Transverse colon (tissue), 4 donors: ENCODE results near the gene PMS1. TPM values are rescaled to one million over a fixed set of nuclear protein-coding genes. Genes with fewer than 3 reads are reported as not detected.

Experiments used
- DNase-seq: peaks from one replicate; pipeline ENCODE4 v3.0.0-alpha.2; 2019
- H3K27ac ChIP-seq, 4 donors: fragments of 200-600 bp; sonication (generic); 2 replicates each; pipeline ENCODE4 v1.5.1; 2016 to 2018; ENCODE audit warnings: inconsistent platforms in 4 of 4
- H3K27me3 ChIP-seq: fragments of 200-600 bp; sonication (generic); 2 replicates; pipeline ENCODE4 v1.5.1; 2017; ENCODE audit warnings: inconsistent platforms
- H3K36me3 ChIP-seq, 4 donors: fragments of 200-600 bp; sonication (generic); 2 replicates each; pipeline ENCODE4 v1.5.1; 2017 to 2019; ENCODE audit warnings: inconsistent platforms in 4 of 4
- H3K4me1 ChIP-seq, 4 donors: fragments of 200-600 bp; sonication (generic); 2 replicates each; pipeline ENCODE4 v1.5.1; 2017 to 2020; ENCODE audit warnings: inconsistent platforms in 4 of 4
- H3K4me3 ChIP-seq, 4 donors: fragments of 200-600 bp; sonication (generic); 1 replicate in 1 of 4; 2 replicates in 3 of 4; pipeline versions ENCODE4 v1.5.1 to v1.6.1; 2017 to 2019; ENCODE audit warnings: inconsistent platforms in 4 of 4
- H3K9me3 ChIP-seq, 2 donors: fragments of 200-600 bp; sonication (generic); 2 replicates each; pipeline ENCODE4 v1.5.1; 2017 to 2019; ENCODE audit warnings: inconsistent platforms in 2 of 2
- EP300 ChIP-seq: sonication (generic); formaldehyde crosslinking; IDR thresholded peaks from one replicate; pipeline ENCODE4 v1.6.1; 2017; ENCODE audit warnings: antibody characterized with exemption, low read depth
- POLR2A ChIP-seq: fragments of 450-650 bp; IDR thresholded peaks from one replicate; pipeline ENCODE4 v1.6.1; 2016; ENCODE audit warnings: antibody characterized with exemption, mild to moderate bottlenecking, moderate library complexity
- POLR2AphosphoS5 ChIP-seq, 3 donors: sonication (generic); formaldehyde crosslinking; IDR thresholded peaks; one replicate each; pipeline ENCODE4 v1.6.1; 2016; ENCODE audit warnings: antibody characterized with exemption in 3 of 3
- WGBS, 2 donors: methylation state at CpG; one replicate each; pipeline ENCODE4 v1.1.5; 2018; ENCODE audit warnings: low coverage in 1 of 2; 5-methylcytosine and 5-hydroxymethylcytosine counted together
- in situ Hi-C, 4 donors: fragments of 200-750 bp; cut with MboI; loops; one replicate each; pipeline versions ENCODE4 v1.15.0 to v1.15.1; 2017; ENCODE audit warnings: low sequenced_read_pairs in 3 of 4, low pct_ligation_motif_present in 1 of 4, low pct_unique_long_range_greater_than_20kb in 1 of 4
- intact Hi-C: fragments of 100-400 bp; cut with DNase I; formaldehyde crosslinking; loops from one replicate; pipeline ENCODE4 v1.15.1; 2023; ENCODE audit warnings: low total_unique reads
- total RNA-seq, 4 donors: library from RNA; depleted of rRNA; stranded (reverse); fragments of >200 nt; gene quantifications; one replicate each; pipeline ENCODE4 v1.1.0, GENCODE V29; 2016
- TF ChIP-seq, protein P1 (sequence below), 5 experiments: fragments of 200-600 bp in 3 of 5; fragments of 450-650 bp in 2 of 5; sonication (generic) in 3 of 5; IDR thresholded peaks; 1 replicate in 2 of 5; 2 replicates in 3 of 5; pipeline ENCODE4 v1.5.1; 2016 to 2017; ENCODE audit warnings: antibody characterized with exemption in 5 of 5, inconsistent platforms in 3 of 5, mild to moderate bottlenecking in 2 of 5, moderate library complexity in 1 of 5

PMS1 gene
- total RNA-seq, 4 donors from 2014 or later = 5.2 to 19.1 (median 9.7) TPM

DNA sequence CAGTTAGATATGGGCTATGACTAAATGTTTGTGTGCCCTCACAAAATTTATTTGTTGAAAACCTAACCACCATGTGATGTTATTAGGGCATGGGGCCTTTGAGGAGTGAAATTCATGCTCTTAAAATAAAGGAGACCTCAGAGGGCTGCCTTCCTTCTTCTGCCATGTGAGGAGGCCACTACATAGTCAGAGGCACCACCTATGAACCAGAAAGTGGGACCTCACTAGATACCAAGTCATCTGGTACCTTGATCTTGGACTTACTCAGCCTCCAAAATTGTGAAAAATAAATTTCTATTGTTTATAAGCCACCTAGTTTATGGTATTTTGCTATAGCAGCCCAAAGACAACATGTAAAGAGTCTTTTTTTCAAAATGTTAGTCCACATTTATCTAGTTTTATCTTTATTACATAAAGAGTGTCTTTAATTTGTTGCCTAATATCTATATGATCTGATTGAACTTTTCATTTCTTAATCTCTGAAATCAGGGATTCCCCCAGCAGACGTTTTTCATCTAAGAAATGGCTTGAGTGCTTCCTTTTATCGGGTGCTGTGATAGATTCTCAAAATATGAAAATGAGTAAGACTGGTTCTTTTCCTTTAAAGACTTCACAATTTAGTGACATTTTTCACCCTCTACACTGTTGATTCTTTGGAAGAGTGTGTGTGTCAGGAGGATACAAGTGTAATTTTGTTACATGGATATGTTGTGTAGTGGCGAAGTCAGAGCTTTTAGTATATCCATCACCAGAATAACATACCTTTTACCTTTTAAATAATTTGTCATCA lies 34.2 kb downstream of the PMS1 start:
- intact Hi-C loops (no loop called here), in situ Hi-C loops (loop anchor here in 1 of 4 donors (25.0 kb wide), 1 partner anchor 244 kb away; the partner anchor contains the start of gene MSTN)
- WGBS, 2 donors = 78 to 84% methylated on average over 3 of the region's 3 CpGs
- peaks cover 0 to 8% (median 0%) of the 10 kb centered on the region in 4 donors for H3K36me3 ChIP-seq
- no peak overlapping the region for H3K4me3 ChIP-seq
- no peaks in the 10 kb centered on the region for H3K27me3 ChIP-seq
- H3K4me1 ChIP-seq = no peaks in the 10 kb centered on the region
- no peaks in the 10 kb centered on the region for H3K9me3 ChIP-seq
- DNase-seq = no peak
- H3K27ac ChIP-seq = no peak overlapping the region
- TF ChIP-seq, protein P1, sequence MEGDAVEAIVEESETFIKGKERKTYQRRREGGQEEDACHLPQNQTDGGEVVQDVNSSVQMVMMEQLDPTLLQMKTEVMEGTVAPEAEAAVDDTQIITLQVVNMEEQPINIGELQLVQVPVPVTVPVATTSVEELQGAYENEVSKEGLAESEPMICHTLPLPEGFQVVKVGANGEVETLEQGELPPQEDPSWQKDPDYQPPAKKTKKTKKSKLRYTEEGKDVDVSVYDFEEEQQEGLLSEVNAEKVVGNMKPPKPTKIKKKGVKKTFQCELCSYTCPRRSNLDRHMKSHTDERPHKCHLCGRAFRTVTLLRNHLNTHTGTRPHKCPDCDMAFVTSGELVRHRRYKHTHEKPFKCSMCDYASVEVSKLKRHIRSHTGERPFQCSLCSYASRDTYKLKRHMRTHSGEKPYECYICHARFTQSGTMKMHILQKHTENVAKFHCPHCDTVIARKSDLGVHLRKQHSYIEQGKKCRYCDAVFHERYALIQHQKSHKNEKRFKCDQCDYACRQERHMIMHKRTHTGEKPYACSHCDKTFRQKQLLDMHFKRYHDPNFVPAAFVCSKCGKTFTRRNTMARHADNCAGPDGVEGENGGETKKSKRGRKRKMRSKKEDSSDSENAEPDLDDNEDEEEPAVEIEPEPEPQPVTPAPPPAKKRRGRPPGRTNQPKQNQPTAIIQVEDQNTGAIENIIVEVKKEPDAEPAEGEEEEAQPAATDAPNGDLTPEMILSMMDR (IDR thresholded peaks at IDR 0.05) = no peak
- TF ChIP-seq EP300 (no peak), POLR2AphosphoS5 (IDR thresholded peaks at IDR 0.05) (no peak), POLR2A (no peak)

DNA sequence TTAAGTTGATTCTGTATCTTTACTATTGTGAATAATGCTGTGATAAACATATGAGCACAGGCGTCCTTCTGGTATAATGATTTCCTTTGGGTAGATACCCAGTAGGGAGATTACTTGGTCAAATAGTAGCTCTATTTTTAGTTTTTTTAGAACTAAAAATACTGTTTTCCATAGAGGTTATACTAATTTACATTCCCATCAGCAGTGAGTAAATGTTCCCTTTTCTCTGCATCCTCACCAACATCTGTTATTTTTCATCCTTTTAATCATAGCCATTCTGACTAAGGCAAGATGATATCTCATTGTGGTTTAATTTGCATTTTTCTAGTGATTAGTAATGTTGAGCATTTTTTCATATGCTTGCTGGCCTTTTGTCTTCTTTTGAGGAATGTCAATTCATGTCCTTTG lies 35.1 kb downstream of the PMS1 start:
- Histone ChIP-seq H3K36me3 (peaks cover 0 to 8% (median 0%) of the 10 kb centered on the region in 4 donors), H3K4me1 (no peaks in the 10 kb centered on the region), H3K27me3 (no peaks in the 10 kb centered on the region), H3K9me3 (no peaks in the 10 kb centered on the region), H3K27ac (no peak overlapping the region), H3K4me3 (no peak overlapping the region)
- WGBS, 2 donors = 85% methylated on average over 1 of the region's 1 CpG; no CpG with 5 or more reads in 1 of the 2 donors
- intact Hi-C loops = no loop called here
- TF ChIP-seq, protein P1 (IDR thresholded peaks at IDR 0.05) = no peak
- no peak for DNase-seq
- in situ Hi-C loops = loop anchor here in 1 of 4 donors (25.0 kb wide), 1 partner anchor 243 kb away; the partner anchor contains the start of gene MSTN

DNA sequence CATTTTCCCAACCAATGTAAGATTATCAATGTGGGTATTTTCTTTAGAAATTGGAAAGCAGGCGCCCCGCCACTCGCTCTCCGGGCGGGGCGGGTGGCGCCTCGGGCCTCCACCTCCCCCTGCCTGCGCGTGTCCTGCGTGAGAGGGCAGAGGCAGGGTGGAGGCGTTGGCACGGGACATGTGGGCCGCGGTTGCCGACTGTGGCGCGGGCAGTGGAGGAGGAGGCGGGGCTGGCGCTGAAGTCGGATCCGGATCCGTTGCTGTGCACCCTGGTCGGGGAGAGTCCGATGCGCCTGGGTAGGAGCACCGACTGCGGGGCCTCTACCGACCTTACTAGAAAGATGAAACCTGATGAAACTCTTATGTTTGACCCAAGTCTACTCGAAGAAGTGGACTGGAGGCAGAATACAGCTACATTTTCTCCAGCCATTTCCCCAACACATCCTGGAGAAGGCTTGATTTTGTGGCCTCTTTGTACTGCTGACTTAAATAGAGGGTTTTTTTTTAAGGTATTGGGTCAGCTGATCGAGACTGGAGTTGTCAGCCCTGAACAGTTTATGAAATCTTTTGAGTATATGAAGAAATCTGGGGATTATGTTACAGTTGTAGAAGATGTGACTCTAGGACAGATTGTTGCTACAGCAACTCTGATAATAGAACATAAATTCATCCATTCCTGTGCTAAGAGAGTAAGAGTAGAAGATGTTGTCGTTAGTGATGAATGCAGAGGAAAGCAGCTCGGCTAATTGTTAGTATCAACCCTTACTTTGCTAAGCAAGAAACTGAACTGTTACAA lies 37.9 kb downstream of the PMS1 start:
- Histone ChIP-seq H3K4me1 (peaks cover 0 to 4% (median 0%) of the 10 kb centered on the region in 4 donors), H3K9me3 (no peaks in the 10 kb centered on the region), H3K27me3 (no peaks in the 10 kb centered on the region), H3K4me3 (no peak overlapping the region), H3K36me3 (peaks cover 0 to 8% (median 0%) of the 10 kb centered on the region in 4 donors), H3K27ac (no peak overlapping the region)
- intact Hi-C loops (no loop called here), in situ Hi-C loops (loop anchor here in 1 of 4 donors (25.0 kb wide), 1 partner anchor 240 kb away; the partner anchor contains the start of gene MSTN)
- DNase-seq = no peak
- TF ChIP-seq, protein P1 (IDR thresholded peaks at IDR 0.05) = no peak
- no peak for TF ChIP-seq POLR2AphosphoS5 (IDR thresholded peaks at IDR 0.05)
- no peak for TF ChIP-seq POLR2A
- TF ChIP-seq EP300 = no peak
- whole genome bisulfite sequencing, 2 donors = 89 to 98% methylated on average over 12 to 33 of the region's 33 CpGs
